GM12878 (cell line): ENCODE results near the gene TSKU. TPM values are rescaled to one million over a fixed set of nuclear protein-coding genes. Genes with fewer than 3 reads are reported as not detected.

Experiments
- ATAC-seq: fragments of 200-7000 bp; cut with Tn5 transposase; 3 replicates; pipeline ENCODE4 v1.9.1; 2020; ENCODE audit warnings: mild to moderate bottlenecking, moderate library complexity
- BruUV-seq: library from RNA; stranded (reverse); fragments of 400-500 nt; replicated peaks from 2 replicates; lab custom pipeline; 2021; lab: Mats Ljungman, UMichigan
- CTCF ChIA-PET: fragments of 300-600 bp; sonication (Branson Sonifier 250); formaldehyde crosslinking; extraction: SDS; loops from one replicate; lab custom pipeline; 2021; ENCODE audit warnings: inconsistent platforms; lab: Yijun Ruan, JAX
- POLR2A ChIA-PET: fragments of 350-600 bp; formaldehyde crosslinking; extraction: SDS; loops from one replicate; lab custom pipeline; 2021; ENCODE audit warnings: inconsistent platforms; lab: Charles Lee
- RAD21 ChIA-PET: fragments of 300-600 bp; sonication (Branson Sonifier 250); formaldehyde crosslinking; loops from one replicate; lab custom pipeline; 2023; ENCODE audit warnings: antibody characterized with exemption; ENCODE audit not compliant: unreplicated experiment; lab: Charles Lee
- SMC1A ChIA-PET: fragments of 300-600 bp; sonication (Branson Sonifier 250); formaldehyde crosslinking; loops from one replicate; lab custom pipeline; 2023; ENCODE audit not compliant: unreplicated experiment, uncharacterized antibody; lab: Charles Lee
- DNase-seq: peaks from one replicate; pipeline ENCODE4 v3.0.0-alpha.2; 2011; ENCODE audit warnings: low read depth, low spot score
- FAIRE-seq: peaks from 3 replicates; lab custom pipeline; 2011; peaks lifted over from hg19 to GRCh38; lab: Jason Lieb, UNC
- H2AFZ ChIP-seq: 2 replicates; pipeline ENCODE4 v1.6.0; 2011; ENCODE audit warnings: low read depth, low read length, control low read depth; ENCODE audit not compliant: control insufficient read depth
- H3K27ac ChIP-seq: 2 replicates; pipeline ENCODE4 v1.5.1; 2011; ENCODE audit warnings: control low read depth; ENCODE audit not compliant: control insufficient read depth, insufficient read depth
- H3K27me3 ChIP-seq, 2 experiments: replicated peaks in 1 of 2; 2 replicates each; pipeline versions ENCODE4 v1.6.0 to v1.6.1; 2011; ENCODE audit warnings: low read length in 1 of 2; ENCODE audit not compliant: control insufficient read depth in 2 of 2, insufficient read depth in 2 of 2
- H3K36me3 ChIP-seq, 2 experiments: 2 replicates each; pipeline ENCODE4 v1.5.1; 2011; ENCODE audit warnings: low read length in 1 of 2; ENCODE audit not compliant: control insufficient read depth in 2 of 2, insufficient read depth in 2 of 2
- H3K4me1 ChIP-seq: 2 replicates; pipeline ENCODE4 v1.6.1; 2011; ENCODE audit warnings: mild to moderate bottlenecking, low read length, moderate library complexity, mixed read lengths; ENCODE audit not compliant: control insufficient read depth, insufficient read depth
- H3K4me2 ChIP-seq: 2 replicates; pipeline ENCODE4 v1.6.0; 2011; ENCODE audit warnings: control low read depth; ENCODE audit not compliant: control insufficient read depth, insufficient read depth
- H3K4me3 ChIP-seq: fragments of 200-600 bp; sonication (generic); 2 replicates; pipeline ENCODE4 v1.5.1; 2016
- H3K79me2 ChIP-seq: 2 replicates; pipeline ENCODE4 v1.6.0; 2011; ENCODE audit warnings: low read length; ENCODE audit not compliant: control insufficient read depth, insufficient read depth
- H3K9ac ChIP-seq: 2 replicates; pipeline ENCODE4 v1.8.0; 2011; ENCODE audit warnings: low read length, control low read depth, mixed read lengths; ENCODE audit not compliant: control insufficient read depth, insufficient read depth
- H3K9me3 ChIP-seq: replicated peaks from 3 replicates; pipeline ENCODE4 v1.5.1; 2011; ENCODE audit warnings: mild to moderate bottlenecking, low read length; ENCODE audit not compliant: control insufficient read depth, insufficient read depth
- H4K20me1 ChIP-seq: 2 replicates; pipeline ENCODE4 v1.6.0; 2011; ENCODE audit not compliant: control insufficient read depth, insufficient read depth
- GATAD2B ChIP-seq: fragments of 450-650 bp; conservative IDR thresholded peaks from 2 replicates; pipeline ENCODE4 v1.6.1; 2017; ENCODE audit warnings: low read depth, mild to moderate bottlenecking, moderate library complexity
- HDAC2 ChIP-seq: fragments of 200-600 bp; sonication (generic); IDR thresholded peaks from 2 replicates; pipeline ENCODE4 v1.6.1; 2017
- NBN ChIP-seq: fragments of 450-650 bp; IDR thresholded peaks from 2 replicates; pipeline ENCODE4 v1.6.1; 2016
- POLR2AphosphoS2 ChIP-seq: IDR thresholded peaks from 2 replicates; pipeline ENCODE4 v1.6.1; 2011; ENCODE audit warnings: low read depth, mild to moderate bottlenecking, low read length, improper control_type of control experiment, moderate library complexity
- POU2F2 ChIP-seq: IDR thresholded peaks from 3 replicates; pipeline ENCODE4 v1.6.1; 2011; ENCODE audit warnings: low read depth, mild to moderate bottlenecking, low read length, borderline replicate concordance
- RAD21 ChIP-seq: IDR thresholded peaks from 2 replicates; pipeline ENCODE4 v1.6.1; 2011; ENCODE audit warnings: mild to moderate bottlenecking, low read depth, low read length, moderate library complexity; ENCODE audit not compliant: insufficient read depth
- SREBF2 ChIP-seq: IDR thresholded peaks from 2 replicates; pipeline ENCODE4 v1.6.1; 2012; ENCODE audit warnings: mild to moderate bottlenecking, low read length
- SRF ChIP-seq, 2 experiments: IDR thresholded peaks; 2 replicates each; pipeline ENCODE4 v1.6.1; 2011; ENCODE audit warnings: low read depth in 2 of 2, low read length in 2 of 2, mild to moderate bottlenecking in 1 of 2, moderate library complexity in 1 of 2
- YY1 ChIP-seq: IDR thresholded peaks from 2 replicates; pipeline ENCODE4 v1.6.1; 2011; ENCODE audit warnings: low read depth, mild to moderate bottlenecking, low read length
- ZNF24 ChIP-seq: fragments of 450-650 bp; IDR thresholded peaks from 2 replicates; pipeline ENCODE4 v1.6.1; 2017; ENCODE audit warnings: antibody characterized with exemption, mild to moderate bottlenecking
- WGBS: methylation state at CpG from one replicate; pipeline ENCODE4 v1.1.6; 2016; ENCODE audit warnings: low lambda C conversion rate; ENCODE audit not compliant: insufficient replicate concordance, insufficient coverage; ENCODE audit errors: missing lambda C conversion rate; 5-methylcytosine and 5-hydroxymethylcytosine counted together
- in situ Hi-C: fragments of 300-500 bp; cut with MboI; formaldehyde crosslinking; loops from 9 replicates; pipeline ENCODE4 v1.14.3; 2018; ENCODE audit warnings: mixed read lengths
- intact Hi-C: fragments of 100-400 bp; cut with micrococcal nuclease; formaldehyde crosslinking; loops from one replicate; pipeline ENCODE4 v1.14.2; 2022; ENCODE audit not compliant: unreplicated experiment
- polyA plus RNA-seq, 11 experiments: library from polyadenylated mRNA; depleted of rRNA in 4 of 11; unstranded in 6 of 11; stranded (reverse) in 5 of 11; fragments of >200 nt; fragmentation: Nextera tagmentation in 4 of 11; fragmentation: Illumina TruSeq in 1 of 11; extraction: Ambion mirVana in 4 of 11; extraction: Trizol in 1 of 11; gene quantifications; 1 replicate in 1 of 11; 2 replicates in 10 of 11; pipeline versions ENCODE4 v1.2.1 to v1.2.3, GENCODE V29; 2011 to 2016; ENCODE audit warnings: inconsistent platforms in 2 of 11, missing spikeins in 2 of 11, low read depth in 1 of 11
- total RNA-seq, 4 experiments: library from RNA; depleted of rRNA in 3 of 4; stranded (reverse); fragments of >200 nt in 3 of 4; fragmentation: Illumina TruSeq in 1 of 4; extraction: Trizol in 1 of 4; gene quantifications; 2 replicates each; pipeline versions ENCODE4 v1.2.1 to v1.2.3, GENCODE V29; 2013 to 2021
- TF ChIP-seq, protein P1 (sequence below): fragments of 450-650 bp; IDR thresholded peaks from 2 replicates; pipeline ENCODE4 v1.6.1; 2018; ENCODE audit warnings: borderline replicate concordance, mild to moderate bottlenecking; ENCODE audit not compliant: partially characterized antibody
- TF ChIP-seq, protein P2 (sequence below): fragments of 450-650 bp; IDR thresholded peaks from 2 replicates; pipeline ENCODE4 v1.6.1; 2017; ENCODE audit warnings: borderline replicate concordance
- TF ChIP-seq, protein P3 (sequence below): IDR thresholded peaks from 2 replicates; pipeline ENCODE4 v1.6.1; 2011; ENCODE audit warnings: borderline replicate concordance, low read depth, mild to moderate bottlenecking, moderate library complexity, low read length; ENCODE audit not compliant: insufficient read depth, poor library complexity, severe bottlenecking
- TF ChIP-seq, protein P4 (sequence below): IDR thresholded peaks from 2 replicates; pipeline ENCODE4 v1.6.1; 2011; ENCODE audit warnings: borderline replicate concordance, low read depth, mild to moderate bottlenecking, moderate library complexity, mixed read lengths, low read length; ENCODE audit not compliant: insufficient read depth; ENCODE audit errors: extremely low read length

Gene TSKU
- total and polyA plus RNA-seq, 10 of the 15 experiments (the other 5 are each of a cell fraction or from before 2014, with no cell fraction given): 0.04 to 1.5 (median 0.62) TPM

DNA sequence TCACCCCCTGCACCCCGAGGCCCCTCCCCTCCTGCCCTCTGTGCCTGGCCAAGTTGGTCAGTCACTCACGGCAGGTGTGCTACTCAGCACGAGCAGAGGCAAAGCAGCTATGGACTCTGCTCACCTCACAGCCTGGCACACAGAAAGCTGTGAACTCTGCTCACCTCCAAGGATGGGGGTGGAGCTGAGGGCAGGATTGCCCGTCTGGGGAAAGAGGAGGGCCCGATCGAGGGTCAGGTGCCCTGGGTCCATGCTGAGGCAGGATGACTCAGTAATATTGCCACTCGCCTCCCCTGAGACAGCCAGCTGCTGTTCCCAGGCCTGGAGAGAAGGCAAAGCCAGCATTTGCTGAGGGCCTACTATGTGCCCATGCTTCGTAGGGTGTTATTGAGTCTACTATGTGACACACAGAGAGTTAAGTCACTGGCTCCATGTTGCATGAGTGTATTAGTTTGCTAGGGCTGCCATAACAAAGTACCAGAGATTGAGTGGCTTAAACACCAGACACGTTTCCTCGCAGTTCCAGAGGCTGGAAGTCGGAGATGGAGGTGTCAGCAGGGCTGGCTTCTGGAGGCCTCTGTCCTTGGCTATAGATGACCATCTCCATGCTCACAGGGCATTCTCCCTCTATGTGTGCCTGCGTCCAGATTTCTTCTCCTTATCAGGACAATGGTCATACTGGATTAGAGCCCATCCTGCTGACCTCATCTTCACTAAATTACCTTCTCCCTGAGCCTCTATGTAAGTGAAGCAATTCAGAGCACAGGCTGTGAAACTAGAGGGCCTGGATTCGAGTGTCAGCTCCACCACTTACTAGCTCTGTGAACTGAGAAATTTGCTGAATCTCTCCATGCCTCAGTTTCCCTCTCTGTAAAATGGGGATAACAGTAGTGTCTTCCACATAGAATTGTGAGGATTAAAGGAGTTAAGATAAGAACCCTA, 13.2 kb upstream of the TSKU start:
- 32% methylated on average over 13 of the region's 13 CpGs for WGBS
- Histone ChIP-seq H3K4me1 (peaks cover 7% of the 10 kb centered on the region), H3K9ac (no peak overlapping the region), H3K27me3 (no peaks in the 10 kb centered on the region; a peak in 2 of 4 replicates), H3K4me3 (no peak overlapping the region), H3K79me2 (no peaks in the 10 kb centered on the region), H3K27ac (no peak overlapping the region), H3K36me3 (no peaks in the 10 kb centered on the region), H3K9me3 (no peaks in the 10 kb centered on the region; the same call in 2 of the 3 replicates), H2AFZ (no peak overlapping the region), H3K4me2 (no peak overlapping the region), H4K20me1 (no peaks in the 10 kb centered on the region)
- no peak for TF ChIP-seq SREBF2
- TF ChIP-seq, protein P1, sequence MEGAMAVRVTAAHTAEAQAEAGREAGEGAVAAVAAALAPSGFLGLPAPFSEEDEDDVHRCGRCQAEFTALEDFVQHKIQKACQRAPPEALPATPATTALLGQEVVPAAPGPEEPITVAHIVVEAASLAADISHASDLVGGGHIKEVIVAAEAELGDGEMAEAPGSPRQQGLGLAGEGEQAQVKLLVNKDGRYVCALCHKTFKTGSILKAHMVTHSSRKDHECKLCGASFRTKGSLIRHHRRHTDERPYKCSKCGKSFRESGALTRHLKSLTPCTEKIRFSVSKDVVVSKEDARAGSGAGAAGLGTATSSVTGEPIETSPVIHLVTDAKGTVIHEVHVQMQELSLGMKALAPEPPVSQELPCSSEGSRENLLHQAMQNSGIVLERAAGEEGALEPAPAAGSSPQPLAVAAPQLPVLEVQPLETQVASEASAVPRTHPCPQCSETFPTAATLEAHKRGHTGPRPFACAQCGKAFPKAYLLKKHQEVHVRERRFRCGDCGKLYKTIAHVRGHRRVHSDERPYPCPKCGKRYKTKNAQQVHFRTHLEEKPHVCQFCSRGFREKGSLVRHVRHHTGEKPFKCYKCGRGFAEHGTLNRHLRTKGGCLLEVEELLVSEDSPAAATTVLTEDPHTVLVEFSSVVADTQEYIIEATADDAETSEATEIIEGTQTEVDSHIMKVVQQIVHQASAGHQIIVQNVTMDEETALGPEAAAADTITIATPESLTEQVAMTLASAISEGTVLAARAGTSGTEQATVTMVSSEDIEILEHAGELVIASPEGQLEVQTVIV: no peak
- TF ChIP-seq, protein P2, sequence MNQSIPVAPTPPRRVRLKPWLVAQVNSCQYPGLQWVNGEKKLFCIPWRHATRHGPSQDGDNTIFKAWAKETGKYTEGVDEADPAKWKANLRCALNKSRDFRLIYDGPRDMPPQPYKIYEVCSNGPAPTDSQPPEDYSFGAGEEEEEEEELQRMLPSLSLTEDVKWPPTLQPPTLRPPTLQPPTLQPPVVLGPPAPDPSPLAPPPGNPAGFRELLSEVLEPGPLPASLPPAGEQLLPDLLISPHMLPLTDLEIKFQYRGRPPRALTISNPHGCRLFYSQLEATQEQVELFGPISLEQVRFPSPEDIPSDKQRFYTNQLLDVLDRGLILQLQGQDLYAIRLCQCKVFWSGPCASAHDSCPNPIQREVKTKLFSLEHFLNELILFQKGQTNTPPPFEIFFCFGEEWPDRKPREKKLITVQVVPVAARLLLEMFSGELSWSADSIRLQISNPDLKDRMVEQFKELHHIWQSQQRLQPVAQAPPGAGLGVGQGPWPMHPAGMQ: no peak
- no peak for TF ChIP-seq NBN
- TF ChIP-seq SRF (IDR thresholded peaks at IDR 0.05; ENCODE audit: low read depth in 2 of 2, low read length in 2 of 2): no peak
- TF ChIP-seq, protein P3, sequence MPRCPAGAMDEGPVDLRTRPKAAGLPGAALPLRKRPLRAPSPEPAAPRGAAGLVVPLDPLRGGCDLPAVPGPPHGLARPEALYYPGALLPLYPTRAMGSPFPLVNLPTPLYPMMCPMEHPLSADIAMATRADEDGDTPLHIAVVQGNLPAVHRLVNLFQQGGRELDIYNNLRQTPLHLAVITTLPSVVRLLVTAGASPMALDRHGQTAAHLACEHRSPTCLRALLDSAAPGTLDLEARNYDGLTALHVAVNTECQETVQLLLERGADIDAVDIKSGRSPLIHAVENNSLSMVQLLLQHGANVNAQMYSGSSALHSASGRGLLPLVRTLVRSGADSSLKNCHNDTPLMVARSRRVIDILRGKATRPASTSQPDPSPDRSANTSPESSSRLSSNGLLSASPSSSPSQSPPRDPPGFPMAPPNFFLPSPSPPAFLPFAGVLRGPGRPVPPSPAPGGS: no peak
- no peak for TF ChIP-seq POLR2AphosphoS2
- TF ChIP-seq ZNF24: no peak
- no peak for TF ChIP-seq GATAD2B
- no peak for TF ChIP-seq YY1
- no peak for TF ChIP-seq POU2F2
- TF ChIP-seq RAD21: no peak
- TF ChIP-seq HDAC2: no peak
- TF ChIP-seq, protein P4, sequence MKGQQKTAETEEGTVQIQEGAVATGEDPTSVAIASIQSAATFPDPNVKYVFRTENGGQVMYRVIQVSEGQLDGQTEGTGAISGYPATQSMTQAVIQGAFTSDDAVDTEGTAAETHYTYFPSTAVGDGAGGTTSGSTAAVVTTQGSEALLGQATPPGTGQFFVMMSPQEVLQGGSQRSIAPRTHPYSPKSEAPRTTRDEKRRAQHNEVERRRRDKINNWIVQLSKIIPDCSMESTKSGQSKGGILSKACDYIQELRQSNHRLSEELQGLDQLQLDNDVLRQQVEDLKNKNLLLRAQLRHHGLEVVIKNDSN: no peak
- RAD21 ChIA-PET: no interaction called here
- intact Hi-C loops: no loop called here
- CTCF ChIA-PET: interaction anchor here (0.5 to 1.9 kb wide), 3 partner anchors 36 to 512 kb away, joined by 3 to 6 read pairs (median 3); no protein-coding TSS in a partner anchor
- ATAC-seq (no peak), FAIRE-seq (no peak), DNase-seq (no peak)
- SMC1A ChIA-PET: no interaction called here
- in situ Hi-C loops: no loop called here
- POLR2A ChIA-PET: no interaction called here
- no TSS peak for BruUV-seq
